ENCODE data around the gene GBA2. TPM values are rescaled to one million over a fixed set of nuclear protein-coding genes. Genes with fewer than 3 reads are reported as not detected.

The GBA2 gene
- total RNA-seq, 1 donor from 2014 or later, result 58.4 TPM

DNA sequence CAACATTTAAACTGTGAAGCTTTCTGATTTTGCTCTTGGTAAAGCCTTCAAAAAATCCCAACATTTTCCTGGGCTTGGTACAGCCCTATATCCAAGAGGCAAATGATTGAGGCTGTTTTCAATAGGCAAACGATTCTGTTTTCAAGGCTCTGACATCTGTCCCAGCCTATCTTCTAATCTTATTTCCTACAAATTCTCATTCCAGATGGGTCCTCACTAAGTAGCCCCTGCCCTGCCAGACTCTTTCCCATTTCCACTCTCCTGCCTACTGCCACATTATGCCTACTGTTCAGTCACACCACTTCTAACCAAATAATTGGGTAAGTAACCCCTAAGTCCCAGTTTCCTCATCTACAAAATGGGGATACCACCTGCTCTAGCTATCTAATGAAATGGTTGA lies 3.5 kb downstream of the GBA2 start:
- H3K4me1 Mint-ChIP-seq (ENCODE audit: low read depth), result peaks cover 60% of the 10 kb centered on the region

DNA sequence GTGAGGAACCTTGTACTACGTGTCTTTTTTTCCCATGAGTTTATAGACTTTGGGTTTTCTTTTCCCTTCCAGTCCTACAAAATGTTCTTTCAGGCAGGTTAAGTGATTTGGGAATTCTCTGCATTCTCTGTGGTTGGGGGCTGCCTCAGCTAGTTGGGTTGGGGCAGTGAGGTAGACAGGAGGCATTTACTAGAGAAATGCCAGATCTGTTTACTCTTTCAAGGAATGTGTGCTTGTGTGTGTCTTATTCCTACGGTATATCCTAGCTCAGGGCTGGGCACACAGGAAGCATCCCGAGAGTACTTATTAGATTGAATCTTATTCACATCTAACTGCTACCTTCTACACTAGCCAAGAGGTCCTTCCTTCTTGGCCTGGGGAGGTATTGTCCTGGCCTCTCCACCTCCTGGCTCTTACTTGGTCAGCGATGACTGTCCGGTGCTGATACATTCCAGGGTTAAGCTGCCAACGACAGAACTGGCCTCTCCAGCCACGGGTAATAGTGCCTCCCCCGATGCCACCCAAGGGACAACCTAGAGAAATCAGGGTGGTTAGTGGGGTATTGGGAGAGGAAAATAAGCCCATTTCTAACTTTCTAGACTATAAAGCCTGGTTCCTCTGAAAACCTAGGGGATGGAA lies 5.0 kb downstream of the GBA2 start:
- intact Hi-C loops (cut with micrococcal nuclease), result no loop called here
- Mint-ChIP-seq H3K27me3 (ENCODE audit: insufficient read depth) (no peaks in the 10 kb centered on the region), H3K4me1 (ENCODE audit: low read depth) (peaks cover 52% of the 10 kb centered on the region), H3K4me3 (no peak overlapping the region), H3K36me3 (ENCODE audit: low read depth) (peaks cover 36% of the 10 kb centered on the region), H3K27ac (no peak overlapping the region), H3K9me3 (no peaks in the 10 kb centered on the region)
- DNase-seq (ENCODE audit: low spot score), result no peak

More for the DNA sequence above, 3.5 kb downstream of the GBA2 start:
- Mint-ChIP-seq H3K36me3 (ENCODE audit: low read depth) (peaks cover 30% of the 10 kb centered on the region), H3K4me3 (peak overlapping the region; percentile 67), H3K9me3 (no peaks in the 10 kb centered on the region), H3K27ac (no peak overlapping the region), H3K27me3 (ENCODE audit: insufficient read depth) (no peaks in the 10 kb centered on the region)
- intact Hi-C loops (cut with micrococcal nuclease), result loop anchor here (5.0 kb wide), 1 partner anchor 633 kb away; no protein-coding TSS in a partner anchor
- DNase-seq (ENCODE audit: low spot score), result no peak

DNA sequence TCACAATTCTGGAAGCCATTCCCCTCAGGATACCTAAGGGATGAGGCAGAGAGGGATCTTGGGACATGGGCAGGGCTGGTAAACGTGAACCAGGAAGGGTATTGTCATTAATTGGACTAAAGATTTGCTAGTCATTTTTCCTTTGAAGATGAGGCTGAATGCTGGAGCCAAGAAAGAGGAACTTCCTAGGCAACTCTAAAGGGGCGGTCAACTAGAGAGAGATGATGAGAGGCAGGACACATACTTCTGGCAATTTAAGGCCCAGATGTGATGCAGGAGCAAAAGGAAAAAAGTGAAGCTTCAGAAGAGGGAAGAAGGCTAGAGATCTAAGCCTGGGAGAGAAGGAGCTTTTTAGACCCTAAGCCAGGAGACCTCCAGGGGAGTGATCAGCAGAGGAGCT lies 5.6 kb downstream of the GBA2 start:
- Mint-ChIP-seq H3K4me3 (no peak overlapping the region), H3K27me3 (ENCODE audit: insufficient read depth) (no peaks in the 10 kb centered on the region), H3K36me3 (ENCODE audit: low read depth) (peaks cover 42% of the 10 kb centered on the region), H3K4me1 (ENCODE audit: low read depth) (peaks cover 51% of the 10 kb centered on the region), H3K9me3 (no peaks in the 10 kb centered on the region), H3K27ac (no peak overlapping the region)
- intact Hi-C loops (cut with micrococcal nuclease), result no loop called here
- no peak for DNase-seq (ENCODE audit: low spot score)

DNA sequence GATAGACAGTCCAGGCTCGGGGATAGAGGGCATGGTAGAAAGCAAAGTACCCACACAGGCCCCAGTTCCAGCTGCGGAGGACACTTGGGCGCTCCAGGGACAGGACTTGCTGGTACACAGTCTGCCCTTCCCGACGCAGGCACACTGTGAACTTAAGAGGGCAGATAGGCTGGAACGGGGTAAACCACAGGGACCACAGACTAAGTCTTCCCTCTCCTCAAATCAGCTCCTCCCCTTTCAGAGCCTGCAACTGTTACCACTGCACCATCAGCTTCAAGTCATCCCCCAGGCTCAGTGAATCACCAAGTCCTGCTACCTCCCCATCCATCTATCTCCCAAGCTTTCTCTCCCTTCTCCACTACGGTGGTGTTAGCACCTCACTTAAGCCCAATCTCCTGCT lies 7.3 kb downstream of the GBA2 start:
- intact Hi-C loops (cut with micrococcal nuclease), result no loop called here
- Mint-ChIP-seq H3K4me3 (no peak overlapping the region), H3K36me3 (ENCODE audit: low read depth) (peaks cover 51% of the 10 kb centered on the region), H3K27ac (no peak overlapping the region), H3K27me3 (ENCODE audit: insufficient read depth) (no peaks in the 10 kb centered on the region), H3K4me1 (ENCODE audit: low read depth) (peaks cover 34% of the 10 kb centered on the region), H3K9me3 (no peaks in the 10 kb centered on the region)
- DNase-seq (ENCODE audit: low spot score), result no peak

DNA sequence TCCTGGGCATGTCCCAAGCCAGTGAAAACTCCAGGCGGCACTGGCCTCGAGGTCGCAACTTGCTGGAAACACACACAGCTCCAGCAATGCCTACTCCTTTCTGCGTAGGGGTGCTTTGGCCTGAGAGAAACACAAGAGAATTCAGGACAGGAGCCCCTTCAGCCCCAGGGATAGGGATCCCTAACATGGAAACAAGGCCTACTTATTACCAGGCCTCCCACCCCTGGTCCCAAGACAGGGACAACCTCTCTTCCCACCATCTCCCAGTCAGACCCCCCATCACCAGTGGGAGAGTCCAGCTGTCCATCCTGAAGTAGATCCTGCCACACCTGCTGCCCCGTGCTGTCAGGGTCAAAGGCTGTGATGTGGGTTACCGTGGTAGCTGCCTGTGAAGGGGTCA lies 8.8 kb downstream of the GBA2 start:
- H3K9me3 Mint-ChIP-seq, result no peaks in the 10 kb centered on the region
- no peaks in the 10 kb centered on the region for H3K27me3 Mint-ChIP-seq (ENCODE audit: insufficient read depth)
- intact Hi-C loops (cut with micrococcal nuclease), result no loop called here
- H3K36me3 Mint-ChIP-seq (ENCODE audit: low read depth), result peaks cover 55% of the 10 kb centered on the region
- H3K4me3 Mint-ChIP-seq, result no peak overlapping the region
- peaks cover 28% of the 10 kb centered on the region for H3K4me1 Mint-ChIP-seq (ENCODE audit: low read depth)
- DNase-seq (ENCODE audit: low spot score), result no peak
- no peak overlapping the region for H3K27ac Mint-ChIP-seq

DNA sequence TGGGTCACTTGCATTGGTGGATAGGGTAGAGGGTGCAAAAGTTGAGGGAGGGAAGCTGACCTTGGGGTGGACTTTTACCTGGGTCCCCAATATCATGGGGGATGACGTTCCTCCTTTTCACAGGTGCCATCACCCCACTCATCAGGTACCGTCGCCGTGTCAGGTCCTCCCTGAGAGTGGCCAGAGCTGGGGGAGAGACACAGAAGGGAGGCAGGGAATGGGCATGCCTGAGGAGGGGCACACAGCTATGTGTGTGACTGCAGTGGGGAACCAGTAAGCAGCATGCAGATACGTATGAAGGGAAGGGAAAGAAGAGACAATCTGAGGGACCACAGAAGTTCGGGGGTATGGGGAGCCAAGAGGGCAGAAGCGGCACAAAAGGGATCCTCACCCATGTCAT lies 10.1 kb downstream of the GBA2 start:
- H3K36me3 Mint-ChIP-seq (ENCODE audit: low read depth), result peaks cover 55% of the 10 kb centered on the region
- no peaks in the 10 kb centered on the region for H3K27me3 Mint-ChIP-seq (ENCODE audit: insufficient read depth)
- intact Hi-C loops (cut with micrococcal nuclease), result no loop called here
- H3K4me3 Mint-ChIP-seq, result no peak overlapping the region
- no peak overlapping the region for H3K27ac Mint-ChIP-seq
- H3K4me1 Mint-ChIP-seq (ENCODE audit: low read depth), result peaks cover 33% of the 10 kb centered on the region
- no peaks in the 10 kb centered on the region for H3K9me3 Mint-ChIP-seq
- DNase-seq (ENCODE audit: low spot score), result no peak

DNA sequence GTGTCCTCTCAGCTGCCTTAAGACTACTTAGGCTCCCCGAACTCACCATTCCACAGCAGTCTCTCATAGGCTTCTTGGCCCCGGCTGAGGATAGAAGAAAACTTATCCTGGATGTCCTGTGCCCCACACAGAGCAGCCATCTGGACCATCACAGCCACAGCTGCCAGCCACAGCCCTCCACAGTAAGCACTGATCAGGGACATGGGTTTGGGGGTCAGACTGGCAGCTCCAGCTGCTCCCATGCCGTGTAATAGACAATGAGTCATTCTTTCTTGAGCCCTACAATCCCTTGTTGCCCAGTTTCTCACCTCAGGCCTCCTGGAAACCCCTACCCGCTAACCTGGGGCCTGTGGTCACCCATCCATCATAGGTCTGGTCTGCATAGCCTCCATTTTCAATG lies 10.8 kb downstream of the GBA2 start:
- H3K27ac Mint-ChIP-seq, result no peak overlapping the region
- no peaks in the 10 kb centered on the region for H3K27me3 Mint-ChIP-seq (ENCODE audit: insufficient read depth)
- intact Hi-C loops (cut with micrococcal nuclease), result no loop called here
- DNase-seq (ENCODE audit: low spot score), result no peak
- peaks cover 31% of the 10 kb centered on the region for H3K4me1 Mint-ChIP-seq (ENCODE audit: low read depth)
- H3K9me3 Mint-ChIP-seq, result no peaks in the 10 kb centered on the region
- H3K4me3 Mint-ChIP-seq, result no peak overlapping the region
- H3K36me3 Mint-ChIP-seq (ENCODE audit: low read depth), result peaks cover 48% of the 10 kb centered on the region

DNA sequence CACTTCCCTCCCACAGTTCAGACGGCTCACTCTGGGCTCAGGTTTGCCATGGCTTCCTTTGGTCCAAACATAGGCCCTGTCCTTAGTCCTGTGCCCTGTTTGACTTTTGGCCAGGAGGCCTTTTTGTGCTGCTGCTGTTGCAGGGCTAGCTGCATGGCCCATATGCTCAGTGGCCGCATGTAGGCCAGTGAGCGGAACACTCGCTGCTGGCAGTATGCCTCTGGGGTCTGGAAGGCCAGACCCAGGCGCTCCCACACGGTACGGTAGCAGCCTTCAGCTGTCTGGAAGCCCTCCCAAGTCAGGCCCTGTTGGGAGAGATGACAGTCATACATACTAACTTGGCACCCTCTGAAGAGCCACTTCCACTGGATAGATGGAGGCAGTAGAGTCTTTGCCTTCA lies 11.9 kb downstream of the GBA2 start:
- no peak for DNase-seq (ENCODE audit: low spot score)
- no peak overlapping the region for H3K27ac Mint-ChIP-seq
- peaks cover 43% of the 10 kb centered on the region for H3K36me3 Mint-ChIP-seq (ENCODE audit: low read depth)
- H3K27me3 Mint-ChIP-seq (ENCODE audit: insufficient read depth), result no peaks in the 10 kb centered on the region
- intact Hi-C loops (cut with micrococcal nuclease), result no loop called here
- H3K4me3 Mint-ChIP-seq, result no peak overlapping the region
- H3K4me1 Mint-ChIP-seq (ENCODE audit: low read depth), result peaks cover 30% of the 10 kb centered on the region
- H3K9me3 Mint-ChIP-seq, result no peaks in the 10 kb centered on the region

DNA sequence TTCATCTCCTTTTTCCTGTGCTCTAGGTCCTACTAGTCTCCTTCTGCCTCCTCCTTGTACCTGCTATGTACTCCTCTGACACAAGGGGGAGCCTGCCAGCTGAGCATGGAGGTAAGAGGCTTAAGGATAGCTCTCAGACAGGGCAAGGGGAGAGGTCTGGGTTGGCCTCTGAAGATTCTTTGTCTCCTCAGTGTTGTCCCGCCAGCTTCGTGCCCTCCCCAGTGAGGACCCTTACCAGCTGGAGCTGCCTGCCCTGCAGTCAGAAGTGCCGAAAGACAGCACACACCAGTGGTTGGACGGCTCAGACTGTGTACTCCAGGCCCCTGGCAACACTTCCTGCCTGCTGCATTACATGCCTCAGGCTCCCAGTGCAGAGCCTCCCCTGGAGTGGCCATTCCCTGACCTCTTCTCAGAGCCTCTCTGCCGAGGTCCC lies 12.8 kb downstream of the GBA2 start:
- Mint-ChIP-seq H3K36me3 (ENCODE audit: low read depth) (peaks cover 42% of the 10 kb centered on the region), H3K4me3 (no peak overlapping the region), H3K27me3 (ENCODE audit: insufficient read depth) (no peaks in the 10 kb centered on the region), H3K27ac (no peak overlapping the region), H3K4me1 (ENCODE audit: low read depth) (peaks cover 22% of the 10 kb centered on the region), H3K9me3 (no peaks in the 10 kb centered on the region)
- intact Hi-C loops (cut with micrococcal nuclease), result loop anchor here (1.0 kb wide), 4 partner anchors 12 to 146 kb away; partner anchors contain the start of gene TMEM8B
- peak; percentile 60 for DNase-seq (ENCODE audit: low spot score)

DNA sequence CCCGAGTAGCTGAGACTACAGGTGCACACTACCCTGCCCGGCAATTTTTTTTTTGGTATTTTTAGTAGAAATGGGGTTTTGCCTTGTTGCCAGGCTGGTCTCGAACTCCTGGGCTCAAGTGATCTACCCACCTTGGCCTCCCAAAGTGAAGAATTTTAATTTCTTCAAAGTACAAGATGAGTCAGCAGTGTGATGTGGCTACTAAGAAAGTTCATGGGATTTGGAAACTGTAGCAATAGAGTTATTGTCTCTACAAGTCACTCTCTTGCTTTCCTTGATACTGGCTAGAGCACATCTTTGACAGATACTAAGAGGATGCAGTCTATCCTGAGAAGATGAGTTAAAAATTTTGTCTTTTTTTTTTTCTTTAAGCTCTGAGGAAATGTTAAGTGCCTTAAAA lies 14.9 kb downstream of the GBA2 start:
- no peak for DNase-seq (ENCODE audit: low spot score)
- Mint-ChIP-seq H3K4me1 (ENCODE audit: low read depth) (peaks cover 22% of the 10 kb centered on the region), H3K27ac (peak overlapping the region; percentile 36), H3K4me3 (peak overlapping the region; percentile 40), H3K27me3 (ENCODE audit: insufficient read depth) (no peaks in the 10 kb centered on the region), H3K36me3 (ENCODE audit: low read depth) (peaks cover 40% of the 10 kb centered on the region), H3K9me3 (no peaks in the 10 kb centered on the region)
- intact Hi-C loops (cut with micrococcal nuclease), result no loop called here

DNA sequence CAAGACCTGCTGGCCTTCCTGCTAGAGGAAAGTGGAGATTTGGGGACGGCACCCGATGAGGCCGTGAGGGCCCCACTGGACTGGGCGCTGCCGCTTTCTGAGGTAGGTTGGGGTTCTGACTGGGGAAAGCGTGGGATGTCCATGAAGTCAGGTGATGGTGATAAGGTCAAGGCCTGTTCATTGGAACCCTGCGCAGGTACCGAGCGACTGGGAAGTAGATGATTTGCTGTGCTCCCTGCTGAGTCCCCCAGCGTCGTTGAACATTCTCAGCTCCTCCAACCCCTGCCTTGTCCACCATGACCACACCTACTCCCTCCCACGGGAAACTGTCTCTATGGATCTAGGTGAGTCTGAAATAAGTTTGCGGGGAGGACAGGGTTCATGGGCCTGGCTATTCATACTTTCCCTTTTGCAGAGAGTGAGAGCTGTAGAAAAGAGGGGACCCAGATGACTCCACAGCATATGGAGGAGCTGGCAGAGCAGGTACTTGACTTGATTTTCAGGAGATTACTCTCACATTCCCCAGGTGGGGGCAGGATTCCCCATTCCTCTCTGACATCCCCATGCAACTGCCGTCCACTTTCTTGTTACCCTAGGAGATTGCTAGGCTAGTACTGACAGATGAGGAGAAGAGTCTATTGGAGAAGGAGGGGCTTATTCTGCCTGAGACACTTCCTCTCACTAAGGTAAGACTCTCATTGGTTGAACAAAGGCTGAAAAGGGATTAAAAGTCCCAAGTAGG lies 16.1 kb downstream of the GBA2 start:
- Mint-ChIP-seq H3K9me3 (no peaks in the 10 kb centered on the region), H3K36me3 (ENCODE audit: low read depth) (peaks cover 29% of the 10 kb centered on the region), H3K4me1 (ENCODE audit: low read depth) (peaks cover 22% of the 10 kb centered on the region), H3K4me3 (no peak overlapping the region), H3K27ac (peak overlapping the region; percentile 92), H3K27me3 (ENCODE audit: insufficient read depth) (no peaks in the 10 kb centered on the region)
- intact Hi-C loops (cut with micrococcal nuclease), result loop anchor here (1.0 kb wide), 12 partner anchors 16 to 661 kb away; partner anchors contain the start of genes ATOSB, CLTA, GBA2 and GNE
- DNase-seq (ENCODE audit: low spot score), result no peak

DNA sequence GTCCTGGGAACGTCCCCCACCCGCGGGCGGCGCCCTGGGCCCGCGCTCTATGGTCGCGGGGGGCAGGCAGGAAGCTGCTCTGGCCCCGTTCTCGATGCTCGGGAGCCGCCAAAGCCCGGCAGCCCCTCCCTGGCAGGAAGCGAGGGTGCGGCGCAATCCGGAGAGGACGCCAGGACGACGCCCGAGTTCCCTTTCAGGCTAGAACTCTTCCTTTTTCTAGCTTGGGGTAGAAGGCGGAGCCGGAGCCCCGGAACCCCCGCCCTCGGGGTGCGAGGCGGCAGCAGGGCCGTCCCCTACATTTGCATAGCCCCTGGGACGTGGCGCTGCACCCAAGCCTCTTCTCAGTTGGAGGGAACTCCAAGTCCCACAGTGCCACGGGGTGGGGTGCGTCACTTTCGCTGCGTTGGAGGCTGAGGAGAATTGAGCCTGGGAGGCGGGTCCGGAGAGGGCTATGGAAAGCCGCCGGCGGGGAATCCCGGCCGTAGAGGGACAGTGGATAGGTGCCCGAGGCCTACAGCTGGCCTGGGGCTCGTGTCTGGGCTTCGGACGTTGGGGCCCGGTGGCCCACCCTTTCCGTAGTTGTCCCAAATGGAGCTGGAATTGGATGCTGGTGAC lies 16.7 kb downstream of the GBA2 start, which contains the start of the genes CREB3 and TLN1:
Gene CREB3 (plus strand): TSS at position 482 of the 615 bp plus-strand sequence. CDS start 107 bp downstream, at position 589.
Gene TLN1 (minus strand): TSS at position 11 of the 615 bp plus-strand sequence. CDS start 6,501 bp downstream, outside the sequence.
- DNase-seq (ENCODE audit: low spot score), result peak; percentile 98
- no peaks in the 10 kb centered on the region for H3K9me3 Mint-ChIP-seq
- H3K4me1 Mint-ChIP-seq (ENCODE audit: low read depth), result peaks cover 22% of the 10 kb centered on the region
- H3K27me3 Mint-ChIP-seq (ENCODE audit: insufficient read depth), result no peaks in the 10 kb centered on the region
- intact Hi-C loops (cut with micrococcal nuclease), result loop anchor here (1.0 kb wide), 12 partner anchors 17 to 660 kb away; partner anchors contain the start of genes ATOSB, CLTA, GBA2 and GNE
- H3K4me3 Mint-ChIP-seq, result no peak within 1 kb of the TSS
- peaks cover 26% of the 10 kb centered on the region for H3K36me3 Mint-ChIP-seq (ENCODE audit: low read depth)
- H3K27ac Mint-ChIP-seq, result peak within 1 kb of the TSS; percentile 92
